Chondrocyte (in vitro differentiated cells): ENCODE measurements around the gene SASH1. TPM values are rescaled to one million over a fixed set of nuclear protein-coding genes. Genes with fewer than 3 reads are reported as not detected.

ENCODE experiments used
- DNase-seq: peaks from one replicate; pipeline ENCODE4 v3.0.0; 2021; ENCODE audit warnings: mixed read lengths, low spot score
- H3K27ac Mint-ChIP-seq: one replicate; pipeline ENCODE4 v1.8.0; 2021; ENCODE audit warnings: mild to moderate bottlenecking, moderate library complexity, mixed read lengths; ENCODE audit not compliant: unreplicated experiment
- H3K27me3 Mint-ChIP-seq: 2 replicates; pipeline ENCODE4 v1.8.0; 2021; ENCODE audit warnings: low read depth, mixed read lengths
- H3K36me3 Mint-ChIP-seq: 2 replicates; pipeline ENCODE4 v1.8.0; 2021; ENCODE audit warnings: low read depth, mixed read lengths
- H3K4me1 Mint-ChIP-seq: 2 replicates; pipeline ENCODE4 v1.8.0; 2021; ENCODE audit warnings: low read depth, mild to moderate bottlenecking, mixed read lengths
- H3K4me3 Mint-ChIP-seq: one replicate; pipeline ENCODE4 v1.8.0; 2021; ENCODE audit warnings: mild to moderate bottlenecking, moderate library complexity, mixed read lengths; ENCODE audit not compliant: unreplicated experiment
- H3K9me3 Mint-ChIP-seq: 2 replicates; pipeline ENCODE4 v1.8.0; 2021; ENCODE audit warnings: low read depth, mixed read lengths
- long read RNA-seq: library from polyadenylated mRNA; stranded (forward); transcript quantifications from one replicate; pipeline ENCODE4 v2.0.0, GENCODE V29; 2021
- total RNA-seq: library from RNA; stranded (reverse); gene quantifications from 3 replicates; pipeline ENCODE4 v1.2.1, GENCODE V29; 2021
- TF ChIP-seq, protein P1 (sequence below): fragments of 200-600 bp; sonication (generic); IDR thresholded peaks from 2 replicates; pipeline ENCODE4 v1.5.0; 2021; ENCODE audit warnings: antibody characterized with exemption, mild to moderate bottlenecking, moderate library complexity

The SASH1 gene
- total RNA-seq, result 54.2 to 89.3 TPM (median 82.9 TPM) in 3 replicates
- long read RNA-seq, full-length matches to known transcripts, result 15 of 85 reads
- long read RNA-seq, partial matches to known transcripts, result 32 of 85 reads
- long read RNA-seq, other reads (novel, unspliced or antisense), result 38 of 85 reads

DNA sequence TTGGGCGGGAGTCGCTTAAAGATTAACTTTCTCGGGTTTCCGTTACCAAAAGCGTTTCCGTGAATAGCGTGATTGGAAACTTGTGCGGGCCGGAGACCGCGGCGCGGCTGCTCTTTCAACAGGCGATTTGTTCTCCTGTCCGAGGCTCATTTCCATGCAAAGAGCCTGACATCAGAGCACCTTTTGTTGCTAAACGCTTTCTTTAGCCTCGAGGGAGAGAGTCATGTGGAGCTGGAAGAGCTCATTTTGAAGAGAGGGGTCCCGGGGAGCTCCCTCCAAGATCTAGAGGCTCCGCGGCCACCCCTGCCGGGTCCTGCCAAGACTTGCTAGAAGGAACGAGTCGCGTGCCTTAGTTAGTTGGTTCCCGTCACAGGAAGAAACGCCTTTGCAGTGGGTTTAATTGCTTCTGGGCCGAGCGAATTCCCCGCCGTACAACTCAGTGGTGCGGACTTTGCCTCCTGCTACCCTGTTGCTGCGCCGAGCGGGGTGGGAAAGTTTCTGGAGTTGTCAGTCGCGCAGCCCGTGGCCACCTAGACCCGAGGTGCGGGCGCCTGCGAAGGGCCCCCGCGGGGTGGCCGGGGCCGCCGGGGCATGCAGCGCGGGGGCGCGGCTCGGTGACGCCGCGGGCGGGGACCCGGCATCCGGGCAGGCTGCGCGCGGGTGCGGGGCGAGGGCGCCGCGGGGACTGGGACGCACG, at the start of gene SASH1:
Gene SASH1, plus strand, starts transcription at position 489 of the 697 bp plus-strand sequence. CDS start 230 bp downstream, outside the sequence.
- no peaks in the 10 kb centered on the region for H3K27me3 Mint-ChIP-seq
- DNase-seq, result no peak
- H3K36me3 Mint-ChIP-seq, result no peaks in the 10 kb centered on the region
- peak within 1 kb of the TSS; percentile 91 for H3K4me3 Mint-ChIP-seq
- H3K9me3 Mint-ChIP-seq, result no peaks in the 10 kb centered on the region
- H3K27ac Mint-ChIP-seq, result peak within 1 kb of the TSS; percentile 99
- peaks cover 54% of the 10 kb centered on the region for H3K4me1 Mint-ChIP-seq
- TF ChIP-seq, protein P1, sequence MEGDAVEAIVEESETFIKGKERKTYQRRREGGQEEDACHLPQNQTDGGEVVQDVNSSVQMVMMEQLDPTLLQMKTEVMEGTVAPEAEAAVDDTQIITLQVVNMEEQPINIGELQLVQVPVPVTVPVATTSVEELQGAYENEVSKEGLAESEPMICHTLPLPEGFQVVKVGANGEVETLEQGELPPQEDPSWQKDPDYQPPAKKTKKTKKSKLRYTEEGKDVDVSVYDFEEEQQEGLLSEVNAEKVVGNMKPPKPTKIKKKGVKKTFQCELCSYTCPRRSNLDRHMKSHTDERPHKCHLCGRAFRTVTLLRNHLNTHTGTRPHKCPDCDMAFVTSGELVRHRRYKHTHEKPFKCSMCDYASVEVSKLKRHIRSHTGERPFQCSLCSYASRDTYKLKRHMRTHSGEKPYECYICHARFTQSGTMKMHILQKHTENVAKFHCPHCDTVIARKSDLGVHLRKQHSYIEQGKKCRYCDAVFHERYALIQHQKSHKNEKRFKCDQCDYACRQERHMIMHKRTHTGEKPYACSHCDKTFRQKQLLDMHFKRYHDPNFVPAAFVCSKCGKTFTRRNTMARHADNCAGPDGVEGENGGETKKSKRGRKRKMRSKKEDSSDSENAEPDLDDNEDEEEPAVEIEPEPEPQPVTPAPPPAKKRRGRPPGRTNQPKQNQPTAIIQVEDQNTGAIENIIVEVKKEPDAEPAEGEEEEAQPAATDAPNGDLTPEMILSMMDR, result no peak

DNA sequence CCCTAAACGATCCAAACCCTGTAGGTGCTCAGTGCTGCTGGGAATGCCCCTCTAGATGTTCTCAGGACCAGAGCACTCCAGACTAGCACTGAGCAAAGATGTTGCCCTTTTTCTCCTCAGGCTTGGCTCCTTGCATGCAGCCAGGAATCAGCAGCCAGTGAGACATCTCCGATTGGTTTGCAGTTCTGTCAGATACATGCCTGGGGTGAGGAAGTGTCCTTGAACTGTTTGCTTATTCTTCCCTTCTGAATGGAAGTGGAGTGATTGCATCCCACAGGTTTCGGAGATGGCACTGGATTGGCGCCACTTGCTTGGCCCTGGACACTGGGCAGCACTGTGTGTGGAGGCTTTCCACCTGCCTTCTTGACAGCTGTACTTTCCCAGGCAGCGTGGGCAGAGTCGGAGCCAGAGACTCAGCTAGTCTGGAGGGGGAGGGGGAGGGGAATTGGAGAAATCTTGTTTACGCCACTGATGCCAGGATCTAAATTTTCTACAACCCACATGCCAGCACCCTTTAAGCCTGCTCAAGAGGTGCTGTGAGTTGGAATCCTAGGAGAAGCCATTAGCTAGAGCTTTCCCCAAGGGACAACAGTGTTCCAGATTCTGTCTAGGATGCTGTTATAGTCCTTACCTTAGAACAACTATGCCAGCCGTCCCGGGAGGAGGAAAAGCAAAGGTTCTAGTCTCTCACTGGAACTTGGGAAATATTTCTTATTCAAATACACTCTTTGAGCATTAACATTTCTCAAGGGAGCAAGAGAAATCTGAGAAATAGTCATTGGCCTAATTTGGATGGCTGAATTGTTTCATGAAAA, 49.2 kb upstream of the SASH1 start:
- DNase-seq, result no peak
- Mint-ChIP-seq H3K27me3 (no peaks in the 10 kb centered on the region), H3K4me3 (no peak overlapping the region), H3K36me3 (no peaks in the 10 kb centered on the region), H3K4me1 (peaks cover 67% of the 10 kb centered on the region), H3K9me3 (no peaks in the 10 kb centered on the region), H3K27ac (peak overlapping the region; percentile 49)
- TF ChIP-seq, protein P1, result no peak

DNA sequence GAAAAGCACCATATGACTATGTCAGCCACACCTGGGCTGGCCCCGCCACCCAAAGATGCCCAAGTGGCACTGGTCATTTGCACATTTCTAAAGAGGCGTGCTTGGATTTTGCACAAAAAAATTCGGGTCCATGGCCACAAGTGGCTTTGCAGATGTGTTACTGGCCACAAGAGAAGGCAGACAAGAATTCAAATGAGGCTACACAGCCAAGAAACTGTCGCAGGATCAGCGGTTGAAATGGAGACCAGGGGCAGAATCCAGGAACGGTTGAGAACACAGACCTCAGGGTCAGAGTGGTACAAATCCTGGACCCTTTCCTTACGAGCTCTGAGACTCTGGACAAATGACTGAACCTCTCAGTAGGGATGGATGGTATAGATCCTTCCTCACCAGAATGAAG, 48.6 kb upstream of the SASH1 start:
- Mint-ChIP-seq H3K36me3 (no peaks in the 10 kb centered on the region), H3K27me3 (no peaks in the 10 kb centered on the region), H3K9me3 (no peaks in the 10 kb centered on the region), H3K4me3 (no peak overlapping the region), H3K27ac (peak overlapping the region; percentile 42), H3K4me1 (peaks cover 60% of the 10 kb centered on the region)
- DNase-seq, result no peak
- TF ChIP-seq, protein P1, result no peak

DNA sequence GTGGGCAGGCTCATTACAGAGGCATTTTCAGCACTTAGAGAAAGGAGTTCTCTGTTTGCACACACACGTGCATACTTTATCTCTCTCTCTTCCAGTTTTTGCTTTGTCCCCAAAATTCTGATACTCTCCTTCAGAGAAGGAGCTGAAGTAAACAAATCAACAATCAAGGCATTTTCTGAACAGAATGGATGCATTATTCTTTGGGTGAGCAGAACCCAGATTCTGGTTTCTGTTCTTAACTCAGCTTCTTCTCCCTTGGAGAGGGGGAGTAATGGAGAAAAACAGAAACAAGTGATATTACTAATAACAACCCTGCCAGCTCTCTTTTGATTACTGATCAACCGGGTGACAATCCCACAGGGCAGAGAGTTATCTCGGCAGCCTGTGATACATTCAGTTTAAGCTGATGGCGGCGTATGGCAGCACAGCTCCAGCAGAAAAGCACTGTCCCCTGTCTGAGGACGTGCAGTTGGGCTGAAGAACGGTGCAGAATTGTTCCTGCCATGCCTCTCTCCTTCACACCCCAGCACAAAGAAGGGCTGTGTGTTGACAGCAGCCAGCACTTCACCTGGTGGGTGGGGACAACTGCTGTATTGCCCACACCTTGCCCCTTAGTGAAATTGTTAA, 47.3 kb upstream of the SASH1 start:
- H3K27me3 Mint-ChIP-seq, result no peaks in the 10 kb centered on the region
- no peak overlapping the region for H3K4me3 Mint-ChIP-seq
- H3K27ac Mint-ChIP-seq, result no peak overlapping the region
- H3K4me1 Mint-ChIP-seq, result peaks cover 55% of the 10 kb centered on the region
- H3K36me3 Mint-ChIP-seq, result no peaks in the 10 kb centered on the region
- DNase-seq, result no peak
- TF ChIP-seq, protein P1, result no peak
- no peaks in the 10 kb centered on the region for H3K9me3 Mint-ChIP-seq

DNA sequence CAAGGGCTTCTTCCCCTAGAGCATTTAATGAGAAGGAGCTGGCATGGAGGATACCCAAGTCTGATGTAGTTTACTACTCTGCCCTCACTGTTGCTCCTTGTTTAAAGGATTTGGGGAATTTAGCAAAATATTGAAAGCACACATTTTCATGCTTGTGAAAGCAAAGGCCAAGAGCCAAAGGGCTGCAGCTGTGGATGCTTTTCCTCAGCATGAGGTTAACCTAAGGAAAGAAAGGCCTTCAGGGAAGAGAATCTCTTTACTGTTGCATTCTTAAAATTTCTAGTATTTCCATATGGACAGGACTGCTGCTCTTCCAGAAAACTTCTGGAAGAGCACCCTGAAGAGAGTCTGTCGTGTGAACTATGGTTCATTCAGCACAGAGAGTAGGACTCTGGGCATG, 45.9 kb upstream of the SASH1 start:
- Mint-ChIP-seq H3K9me3 (no peaks in the 10 kb centered on the region), H3K4me1 (peaks cover 45% of the 10 kb centered on the region), H3K4me3 (peak overlapping the region; percentile 23), H3K27me3 (no peaks in the 10 kb centered on the region), H3K27ac (peak overlapping the region; percentile 55), H3K36me3 (no peaks in the 10 kb centered on the region)
- TF ChIP-seq, protein P1, result no peak
- DNase-seq, result no peak
